Ovary (tissue), 3 donors: ENCODE measurements around the gene TMEM158.

Experiments used
- POLR2A ChIP-seq: fragments of 450-650 bp; IDR thresholded peaks from one replicate; pipeline ENCODE4 v1.6.1; 2017; ENCODE audit warnings: antibody characterized with exemption, mild to moderate bottlenecking, moderate library complexity
- TF ChIP-seq, protein P1 (sequence below), 3 donors: fragments of 450-650 bp in 2 of 3; fragments of 200-600 bp in 1 of 3; IDR thresholded peaks; one replicate each; pipeline versions ENCODE4 v1.5.1 to v1.8.0; 2016 to 2022; ENCODE audit warnings: antibody characterized with exemption in 3 of 3, mild to moderate bottlenecking in 1 of 3
- donor health status: DM: no; HTN: no; CAD: no.

DNA sequence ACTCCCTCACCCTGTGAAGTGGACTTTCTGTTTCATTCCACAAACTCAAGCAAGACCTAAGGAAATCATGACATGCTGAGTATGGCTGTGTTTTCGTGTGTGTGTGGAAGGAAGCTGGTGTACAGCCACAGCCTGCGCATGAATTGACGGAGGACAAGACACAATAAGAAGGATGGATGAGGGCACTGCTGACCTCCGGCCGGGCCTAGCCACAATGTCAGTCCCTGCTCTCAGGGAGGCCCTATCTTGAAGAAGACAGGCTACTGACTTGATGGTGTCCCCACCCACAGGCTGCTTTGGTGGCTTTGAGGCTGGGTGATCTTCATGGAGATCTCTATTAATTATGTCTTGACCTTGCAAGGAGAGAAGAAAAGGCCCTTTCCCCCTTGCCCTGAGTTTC is 40.6 kb downstream of the TMEM158 start:
- TF ChIP-seq, protein P1, sequence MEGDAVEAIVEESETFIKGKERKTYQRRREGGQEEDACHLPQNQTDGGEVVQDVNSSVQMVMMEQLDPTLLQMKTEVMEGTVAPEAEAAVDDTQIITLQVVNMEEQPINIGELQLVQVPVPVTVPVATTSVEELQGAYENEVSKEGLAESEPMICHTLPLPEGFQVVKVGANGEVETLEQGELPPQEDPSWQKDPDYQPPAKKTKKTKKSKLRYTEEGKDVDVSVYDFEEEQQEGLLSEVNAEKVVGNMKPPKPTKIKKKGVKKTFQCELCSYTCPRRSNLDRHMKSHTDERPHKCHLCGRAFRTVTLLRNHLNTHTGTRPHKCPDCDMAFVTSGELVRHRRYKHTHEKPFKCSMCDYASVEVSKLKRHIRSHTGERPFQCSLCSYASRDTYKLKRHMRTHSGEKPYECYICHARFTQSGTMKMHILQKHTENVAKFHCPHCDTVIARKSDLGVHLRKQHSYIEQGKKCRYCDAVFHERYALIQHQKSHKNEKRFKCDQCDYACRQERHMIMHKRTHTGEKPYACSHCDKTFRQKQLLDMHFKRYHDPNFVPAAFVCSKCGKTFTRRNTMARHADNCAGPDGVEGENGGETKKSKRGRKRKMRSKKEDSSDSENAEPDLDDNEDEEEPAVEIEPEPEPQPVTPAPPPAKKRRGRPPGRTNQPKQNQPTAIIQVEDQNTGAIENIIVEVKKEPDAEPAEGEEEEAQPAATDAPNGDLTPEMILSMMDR (IDR thresholded peaks at IDR 0.05), result no peak
- TF ChIP-seq POLR2A, result no peak
